GM18858 (cell line): ENCODE data around the gene IL12RB1.
"Not testable (repeated sequence)": the region's sequence is repeated elsewhere in the genome, so short reads cannot be mapped to it uniquely, and the experiment has no call there.

Source experiments
- ATAC-seq: cut with Tn5 transposase; IDR thresholded peaks from one replicate; pipeline ENCODE4 v1.9.1; 2021; ENCODE audit not compliant: unreplicated experiment

The IL12RB1 gene

GRCh38 chr19:18090545-18091216 lies 3.9 kb upstream of the IL12RB1 start:
- ATAC-seq = no peak

GRCh38 chr19:18089726-18090125 lies 3.0 kb upstream of the IL12RB1 start:
- no peak for ATAC-seq

- ATAC-seq = not testable (repeated sequence)
Observed at GRCh38 chr19:18089096-18089541, 2.4 kb upstream of the IL12RB1 start.

GRCh38 chr19:18085702-18086457 lies 854 bp downstream of the IL12RB1 start:
- no peak for ATAC-seq

- no peak for ATAC-seq
Observed at GRCh38 chr19:18083929-18084684, 2.6 kb downstream of the IL12RB1 start.

- no peak for ATAC-seq
Observed at GRCh38 chr19:18074192-18074591, 12.5 kb downstream of the IL12RB1 start.

- no peak for ATAC-seq
Observed at GRCh38 chr19:18073197-18073596, 13.5 kb downstream of the IL12RB1 start.

- ATAC-seq = no peak
Observed at GRCh38 chr19:18072335-18072734, 14.4 kb downstream of the IL12RB1 start.

- ATAC-seq = no peak
Observed at GRCh38 chr19:18070181-18070580, 16.6 kb downstream of the IL12RB1 start.

GRCh38 chr19:18069383-18069782 lies 17.4 kb downstream of the IL12RB1 start:
- no peak for ATAC-seq

GRCh38 chr19:18068395-18068794 lies 18.3 kb downstream of the IL12RB1 start:
- ATAC-seq = no peak

- no peak for ATAC-seq
Observed at GRCh38 chr19:18065173-18065495, 21.6 kb downstream of the IL12RB1 start.

- ATAC-seq = no peak
Observed at GRCh38 chr19:18063463-18063862, 23.3 kb downstream of the IL12RB1 start.

GRCh38 chr19:18062028-18062427 lies 24.7 kb downstream of the IL12RB1 start:
- no peak for ATAC-seq

- no peak for ATAC-seq
Observed at GRCh38 chr19:18060472-18060871, 26.3 kb downstream of the IL12RB1 start.

GRCh38 chr19:18059902-18060301 lies 26.8 kb downstream of the IL12RB1 start:
- ATAC-seq = no peak

- no peak for ATAC-seq
Observed at GRCh38 chr19:18059297-18059696, 27.4 kb downstream of the IL12RB1 start.

GRCh38 chr19:18058208-18059009 lies 28.3 kb downstream of the IL12RB1 start:
- ATAC-seq = no peak

GRCh38 chr19:18057557-18057956 lies 29.2 kb downstream of the IL12RB1 start:
- ATAC-seq = no peak

GRCh38 chr19:18055967-18056366 lies 30.8 kb downstream of the IL12RB1 start:
- ATAC-seq = no peak

GRCh38 chr19:18053576-18054219 lies 33.0 kb downstream of the IL12RB1 start:
- no peak for ATAC-seq
